Measurements from ENCODE around the gene KDM6A. TPM values are rescaled to one million over a fixed set of nuclear protein-coding genes. Genes with fewer than 3 reads are reported as not detected.
"Not testable (repeated sequence)": the region's sequence is repeated elsewhere in the genome, so short reads cannot be mapped to it uniquely, and the experiment has no call there.

Gene KDM6A
- total RNA-seq, 4 donors from 2014 or later = 42.5 to 163 (median 91.8) TPM

- in situ Hi-C loops (cut with MboI; ENCODE audit: low pct_ligation_motif_present in 1 of 4, low pct_unique_long_range_greater_than_20kb in 1 of 4, low sequenced_read_pairs in 3 of 4) = no loop called here
- no peak for DNase-seq
- TF ChIP-seq CTCF (IDR thresholded peaks at IDR 0.05) (no peak), POLR2A (IDR thresholded peaks at IDR 0.05) (no peak), EP300 (IDR thresholded peaks at IDR 0.05; ENCODE audit: low read depth) (no peak), POLR2AphosphoS5 (IDR thresholded peaks at IDR 0.05) (no peak)
- intact Hi-C loops (cut with DNase I; ENCODE audit: low total_unique reads) = no loop called here
- Histone ChIP-seq H3K9me3 (no peaks in the 10 kb centered on the region), H3K27ac (no peak overlapping the region), H3K27me3 (no peaks in the 10 kb centered on the region), H3K36me3 (no peaks in the 10 kb centered on the region), H3K4me1 (peaks cover 0 to 3% (median 0%) of the 10 kb centered on the region in 4 donors), H3K4me3 (no peak overlapping the region)
- WGBS, 2 donors (ENCODE audit: low coverage in 1 of 2) = 94% methylated on average over 4 of the region's 4 CpGs; no CpG with 5 or more reads in 1 of the 2 donors
Observed at GRCh38 chrX:44938111-44938510, 65.1 kb downstream of the KDM6A start.

GRCh38 chrX:44940541-44940940 lies 67.6 kb downstream of the KDM6A start:
- WGBS, 2 donors (ENCODE audit: low coverage in 1 of 2) = 92 to 97% methylated on average over 2 to 12 of the region's 12 CpGs
- not testable (repeated sequence) for H3K4me1 ChIP-seq

GRCh38 chrX:44943007-44943406 lies 70.0 kb downstream of the KDM6A start:
- intact Hi-C loops (cut with DNase I; ENCODE audit: low total_unique reads) (loop anchor here (10.0 kb wide), 1 partner anchor 52 kb away; no protein-coding TSS in a partner anchor), in situ Hi-C loops (cut with MboI; ENCODE audit: low pct_ligation_motif_present in 1 of 4, low pct_unique_long_range_greater_than_20kb in 1 of 4, low sequenced_read_pairs in 3 of 4) (no loop called here)
- no peak for DNase-seq
- Histone ChIP-seq H3K27me3 (no peaks in the 10 kb centered on the region), H3K27ac (no peak overlapping the region), H3K4me1 (no peaks in the 10 kb centered on the region), H3K36me3 (no peaks in the 10 kb centered on the region), H3K4me3 (no peak overlapping the region), H3K9me3 (no peaks in the 10 kb centered on the region)
- TF ChIP-seq POLR2AphosphoS5 (IDR thresholded peaks at IDR 0.05) = no peak
- TF ChIP-seq EP300 (IDR thresholded peaks at IDR 0.05; ENCODE audit: low read depth) = no peak
- WGBS, 2 donors (ENCODE audit: low coverage in 1 of 2) = 70 to 84% methylated on average over 3 of the region's 3 CpGs

More at GRCh38 chrX:44940541-44940940, 67.6 kb downstream of the KDM6A start:
- in situ Hi-C loops (cut with MboI; ENCODE audit: low pct_ligation_motif_present in 1 of 4, low pct_unique_long_range_greater_than_20kb in 1 of 4, low sequenced_read_pairs in 3 of 4); H3K4me3 ChIP-seq; H3K9me3 ChIP-seq; H3K36me3 ChIP-seq; H3K27me3 ChIP-seq; H3K27ac ChIP-seq; DNase-seq: not testable (repeated sequence)
- intact Hi-C loops (cut with DNase I; ENCODE audit: low total_unique reads) = loop anchor here (10.0 kb wide), 1 partner anchor 54 kb away; no protein-coding TSS in a partner anchor

GRCh38 chrX:44944894-44945293 lies 71.9 kb downstream of the KDM6A start:
- DNase-seq = no peak
- H3K4me3 ChIP-seq = no peak overlapping the region
- no peak overlapping the region for H3K27ac ChIP-seq
- no peaks in the 10 kb centered on the region for H3K27me3 ChIP-seq
- in situ Hi-C loops (cut with MboI; ENCODE audit: low pct_ligation_motif_present in 1 of 4, low pct_unique_long_range_greater_than_20kb in 1 of 4, low sequenced_read_pairs in 3 of 4) (no loop called here), intact Hi-C loops (cut with DNase I; ENCODE audit: low total_unique reads) (loop anchor here (10.0 kb wide), 1 partner anchor 50 kb away; no protein-coding TSS in a partner anchor)
- no peaks in the 10 kb centered on the region for H3K9me3 ChIP-seq
- H3K36me3 ChIP-seq = no peaks in the 10 kb centered on the region
- TF ChIP-seq POLR2AphosphoS5 (IDR thresholded peaks at IDR 0.05) (no peak), POLR2A (IDR thresholded peaks at IDR 0.05) (no peak), EP300 (IDR thresholded peaks at IDR 0.05; ENCODE audit: low read depth) (no peak), CTCF (IDR thresholded peaks at IDR 0.05) (no peak)
- WGBS, 2 donors (ENCODE audit: low coverage in 1 of 2) = 94 to 100% methylated on average over 1 of the region's 1 CpG
- no peaks in the 10 kb centered on the region for H3K4me1 ChIP-seq

- intact Hi-C loops (cut with DNase I; ENCODE audit: low total_unique reads) = loop anchor here (10.0 kb wide), 1 partner anchor 49 kb away; no protein-coding TSS in a partner anchor
- H3K36me3 ChIP-seq = no peaks in the 10 kb centered on the region
- TF ChIP-seq POLR2AphosphoS5 (IDR thresholded peaks at IDR 0.05) (no peak), POLR2A (IDR thresholded peaks at IDR 0.05) (no peak), EP300 (IDR thresholded peaks at IDR 0.05; ENCODE audit: low read depth) (no peak), CTCF (IDR thresholded peaks at IDR 0.05) (peak in 2 of 5 experiments; percentile 12 to 18)
- H3K4me3 ChIP-seq = no peak overlapping the region
- no peaks in the 10 kb centered on the region for H3K27me3 ChIP-seq
- no peaks in the 10 kb centered on the region for H3K9me3 ChIP-seq
- DNase-seq = no peak
- in situ Hi-C loops (cut with MboI; ENCODE audit: low pct_ligation_motif_present in 1 of 4, low pct_unique_long_range_greater_than_20kb in 1 of 4, low sequenced_read_pairs in 3 of 4) = no loop called here
- H3K27ac ChIP-seq = no peak overlapping the region
- WGBS, 2 donors (ENCODE audit: low coverage in 1 of 2) = 85% methylated on average over 4 of the region's 4 CpGs; no CpG with 5 or more reads in 1 of the 2 donors
- no peaks in the 10 kb centered on the region for H3K4me1 ChIP-seq
Observed at GRCh38 chrX:44945736-44946135, 72.7 kb downstream of the KDM6A start.

Data from transverse colon (tissue), 4 donors.